Neural progenitor cell (in vitro differentiated cells): ENCODE data around the gene CRMP1. TPM values are rescaled to one million over a fixed set of nuclear protein-coding genes. Genes with fewer than 3 reads are reported as not detected.

Source experiments
- DNase-seq: peaks from one replicate; pipeline ENCODE4 v3.0.0-alpha.2; 2016; ENCODE audit warnings: low spot score
- H2AFZ ChIP-seq: fragments of 200-600 bp; sonication (generic); replicated peaks from 2 replicates; pipeline ENCODE4 v1.6.1; 2016; ENCODE audit warnings: antibody characterized with exemption
- H3F3A ChIP-seq: fragments of 200-600 bp; sonication (generic); 2 replicates; pipeline ENCODE4 v1.6.1; 2016; ENCODE audit warnings: antibody characterized with exemption, low read depth
- H3K27ac ChIP-seq: fragments of 200-600 bp; sonication (generic); 2 replicates; pipeline ENCODE4 v1.5.1; 2016; ENCODE audit warnings: mild to moderate bottlenecking
- H3K27me3 ChIP-seq: fragments of 200-600 bp; sonication (generic); 2 replicates; pipeline ENCODE4 v1.6.1; 2016; ENCODE audit warnings: mild to moderate bottlenecking, moderate library complexity
- H3K36me3 ChIP-seq: fragments of 200-600 bp; sonication (generic); 2 replicates; pipeline ENCODE4 v1.5.1; 2016
- H3K4me1 ChIP-seq: fragments of 200-600 bp; sonication (generic); 2 replicates; pipeline ENCODE4 v1.6.1; 2016; ENCODE audit warnings: mixed run types
- H3K4me2 ChIP-seq: fragments of 200-600 bp; sonication (generic); 2 replicates; pipeline ENCODE4 v1.6.1; 2016
- H3K4me3 ChIP-seq: fragments of 200-600 bp; sonication (generic); 2 replicates; pipeline ENCODE4 v1.5.1; 2016
- H3K79me2 ChIP-seq: fragments of 200-600 bp; sonication (generic); 2 replicates; pipeline ENCODE4 v1.6.1; 2016; ENCODE audit warnings: low read depth
- H3K9ac ChIP-seq: fragments of 200-600 bp; sonication (generic); 2 replicates; pipeline ENCODE4 v1.6.1; 2016
- H3K9me3 ChIP-seq: fragments of 200-600 bp; sonication (generic); 2 replicates; pipeline ENCODE4 v1.5.1; 2016; ENCODE audit warnings: low read depth
- H4K20me1 ChIP-seq: fragments of 200-600 bp; sonication (generic); 2 replicates; pipeline ENCODE4 v1.6.1; 2016; ENCODE audit warnings: low read depth
- H3K27ac Mint-ChIP-seq: 3 replicates; pipeline ENCODE4 v1.8.0; 2021; ENCODE audit warnings: mixed read lengths
- H3K27me3 Mint-ChIP-seq: 2 replicates; pipeline ENCODE4 v1.8.0; 2022; ENCODE audit warnings: low read depth, mild to moderate bottlenecking, inconsistent platforms, moderate library complexity, mixed read lengths; ENCODE audit not compliant: insufficient read depth
- H3K36me3 Mint-ChIP-seq: 3 replicates; pipeline ENCODE4 v1.8.0; 2021; ENCODE audit warnings: mixed read lengths
- H3K4me1 Mint-ChIP-seq: 3 replicates; pipeline ENCODE4 v1.8.0; 2021; ENCODE audit warnings: mixed read lengths
- H3K4me3 Mint-ChIP-seq: 3 replicates; pipeline ENCODE4 v1.8.0; 2021; ENCODE audit warnings: mild to moderate bottlenecking, moderate library complexity, mixed read lengths
- H3K9me3 Mint-ChIP-seq: 3 replicates; pipeline ENCODE4 v1.8.0; 2020; ENCODE audit warnings: mixed read lengths
- EZH2 ChIP-seq: fragments of 200-600 bp; sonication (generic); IDR thresholded peaks from 2 replicates; pipeline ENCODE4 v1.6.1; 2017; ENCODE audit warnings: antibody characterized with exemption, mild to moderate bottlenecking, moderate library complexity
- EZH2phosphoT487 ChIP-seq: fragments of 200-600 bp; sonication (generic); IDR thresholded peaks from 2 replicates; pipeline ENCODE4 v1.6.1; 2017; ENCODE audit warnings: antibody characterized with exemption
- total RNA-seq: library from RNA; depleted of rRNA; stranded (reverse); fragments of >200 nt; gene quantifications from 2 replicates; pipeline ENCODE4 v1.2.3, GENCODE V29; 2015; ENCODE audit warnings: low replicate concordance
- TF ChIP-seq, protein P1 (sequence below): fragments of 200-600 bp; sonication (generic); IDR thresholded peaks from 2 replicates; pipeline ENCODE4 v1.5.1; 2017; ENCODE audit warnings: antibody characterized with exemption, mild to moderate bottlenecking

The CRMP1 gene
- total RNA-seq, 1 donor from 2014 or later: 91.4 TPM

DNA sequence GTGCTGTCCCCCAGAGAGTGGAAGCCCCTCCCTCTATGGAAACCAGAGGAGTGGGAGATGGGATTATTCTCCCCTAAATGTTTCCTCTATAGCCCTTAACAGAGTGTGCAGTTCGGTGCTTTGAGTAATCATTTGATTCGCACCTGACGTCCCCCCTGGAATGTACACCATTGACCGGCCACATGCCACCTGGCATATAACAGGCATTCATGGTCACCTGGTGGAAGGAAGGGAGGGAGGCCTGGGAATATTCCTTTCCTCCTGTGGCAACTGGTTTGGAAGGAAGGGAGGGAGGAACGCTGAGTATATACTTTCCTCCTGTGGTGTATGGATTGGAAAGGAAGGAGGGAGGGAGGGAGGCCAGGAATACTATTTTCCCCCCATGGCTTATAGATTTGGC is 77.2 kb downstream of the CRMP1 start:
- H3K9me3 ChIP-seq: no peaks in the 10 kb centered on the region
- H3K36me3 ChIP-seq: no peaks in the 10 kb centered on the region
- H2AFZ ChIP-seq: no peak overlapping the region
- H3F3A ChIP-seq: no peaks in the 10 kb centered on the region
- H3K9me3 Mint-ChIP-seq: no peaks in the 10 kb centered on the region
- H3K4me1 Mint-ChIP-seq: no peaks in the 10 kb centered on the region
- no peaks in the 10 kb centered on the region for H3K27me3 ChIP-seq
- H3K4me3 Mint-ChIP-seq: no peak overlapping the region
- H3K4me2 ChIP-seq: no peak overlapping the region
- H4K20me1 ChIP-seq: no peaks in the 10 kb centered on the region
- no peaks in the 10 kb centered on the region for H3K79me2 ChIP-seq
- no peak overlapping the region for H3K4me3 ChIP-seq
- H3K27me3 Mint-ChIP-seq: peaks cover 2% of the 10 kb centered on the region
- H3K9ac ChIP-seq: no peak overlapping the region
- DNase-seq: no peak
- H3K4me1 ChIP-seq: no peaks in the 10 kb centered on the region
- no peak overlapping the region for H3K27ac Mint-ChIP-seq
- no peak overlapping the region for H3K27ac ChIP-seq
- TF ChIP-seq, protein P1, sequence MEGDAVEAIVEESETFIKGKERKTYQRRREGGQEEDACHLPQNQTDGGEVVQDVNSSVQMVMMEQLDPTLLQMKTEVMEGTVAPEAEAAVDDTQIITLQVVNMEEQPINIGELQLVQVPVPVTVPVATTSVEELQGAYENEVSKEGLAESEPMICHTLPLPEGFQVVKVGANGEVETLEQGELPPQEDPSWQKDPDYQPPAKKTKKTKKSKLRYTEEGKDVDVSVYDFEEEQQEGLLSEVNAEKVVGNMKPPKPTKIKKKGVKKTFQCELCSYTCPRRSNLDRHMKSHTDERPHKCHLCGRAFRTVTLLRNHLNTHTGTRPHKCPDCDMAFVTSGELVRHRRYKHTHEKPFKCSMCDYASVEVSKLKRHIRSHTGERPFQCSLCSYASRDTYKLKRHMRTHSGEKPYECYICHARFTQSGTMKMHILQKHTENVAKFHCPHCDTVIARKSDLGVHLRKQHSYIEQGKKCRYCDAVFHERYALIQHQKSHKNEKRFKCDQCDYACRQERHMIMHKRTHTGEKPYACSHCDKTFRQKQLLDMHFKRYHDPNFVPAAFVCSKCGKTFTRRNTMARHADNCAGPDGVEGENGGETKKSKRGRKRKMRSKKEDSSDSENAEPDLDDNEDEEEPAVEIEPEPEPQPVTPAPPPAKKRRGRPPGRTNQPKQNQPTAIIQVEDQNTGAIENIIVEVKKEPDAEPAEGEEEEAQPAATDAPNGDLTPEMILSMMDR: no peak
- TF ChIP-seq EZH2phosphoT487: no peak
- no peak for TF ChIP-seq EZH2
- H3K36me3 Mint-ChIP-seq: peaks cover 18% of the 10 kb centered on the region

- Mint-ChIP-seq H3K27ac (no peak overlapping the region), H3K9me3 (no peaks in the 10 kb centered on the region), H3K4me3 (no peak overlapping the region), H3K27me3 (peaks cover 2% of the 10 kb centered on the region), H3K36me3 (peaks cover 23% of the 10 kb centered on the region), H3K4me1 (no peaks in the 10 kb centered on the region)
- Histone ChIP-seq H3K27ac (no peak overlapping the region), H3K79me2 (no peaks in the 10 kb centered on the region), H3K4me2 (no peak overlapping the region), H3K4me3 (no peak overlapping the region), H3K9me3 (no peaks in the 10 kb centered on the region), H3K27me3 (no peaks in the 10 kb centered on the region), H3K4me1 (no peaks in the 10 kb centered on the region), H3F3A (no peaks in the 10 kb centered on the region), H3K36me3 (no peaks in the 10 kb centered on the region), H3K9ac (no peak overlapping the region), H2AFZ (no peak overlapping the region), H4K20me1 (no peaks in the 10 kb centered on the region)
- DNase-seq: no peak
- TF ChIP-seq EZH2phosphoT487 (no peak), EZH2 (no peak)
- TF ChIP-seq, protein P1: no peak
Observed at GRCh38 chr4:5814421-5814820, 78.5 kb downstream of the CRMP1 start.

DNA sequence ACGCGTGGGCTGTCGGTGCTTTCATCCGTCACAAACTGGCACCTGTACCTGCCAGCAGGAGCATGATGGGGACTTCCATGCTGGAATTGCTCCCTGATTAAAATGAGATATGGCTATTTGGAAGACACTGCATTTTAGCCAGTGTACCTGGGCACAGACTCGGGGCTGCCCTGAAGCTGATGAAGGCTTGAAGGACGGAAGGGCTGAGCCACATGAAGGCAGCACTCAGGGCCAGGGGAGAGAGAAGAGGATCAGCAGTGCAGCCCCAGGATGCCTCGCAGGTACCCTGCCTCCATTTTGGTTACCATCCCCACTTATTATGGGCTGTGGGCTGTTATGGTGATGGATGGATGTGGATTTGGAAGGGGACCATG is 79.0 kb downstream of the CRMP1 start:
- H3K36me3 ChIP-seq: no peaks in the 10 kb centered on the region
- no peaks in the 10 kb centered on the region for H3F3A ChIP-seq
- no peaks in the 10 kb centered on the region for H4K20me1 ChIP-seq
- no peak overlapping the region for H3K9ac ChIP-seq
- H3K4me1 ChIP-seq: no peaks in the 10 kb centered on the region
- Mint-ChIP-seq H3K4me1 (no peaks in the 10 kb centered on the region), H3K36me3 (peaks cover 21% of the 10 kb centered on the region), H3K4me3 (no peak overlapping the region), H3K27me3 (peaks cover 2% of the 10 kb centered on the region), H3K27ac (no peak overlapping the region), H3K9me3 (no peaks in the 10 kb centered on the region)
- no peaks in the 10 kb centered on the region for H3K79me2 ChIP-seq
- DNase-seq: no peak
- H2AFZ ChIP-seq: no peak overlapping the region
- H3K4me2 ChIP-seq: no peak overlapping the region
- no peaks in the 10 kb centered on the region for H3K9me3 ChIP-seq
- H3K27ac ChIP-seq: no peak overlapping the region
- no peaks in the 10 kb centered on the region for H3K27me3 ChIP-seq
- TF ChIP-seq, protein P1: no peak
- H3K4me3 ChIP-seq: no peak overlapping the region
